ENCODE results near the gene SYNGR1.

The SYNGR1 gene

DNA sequence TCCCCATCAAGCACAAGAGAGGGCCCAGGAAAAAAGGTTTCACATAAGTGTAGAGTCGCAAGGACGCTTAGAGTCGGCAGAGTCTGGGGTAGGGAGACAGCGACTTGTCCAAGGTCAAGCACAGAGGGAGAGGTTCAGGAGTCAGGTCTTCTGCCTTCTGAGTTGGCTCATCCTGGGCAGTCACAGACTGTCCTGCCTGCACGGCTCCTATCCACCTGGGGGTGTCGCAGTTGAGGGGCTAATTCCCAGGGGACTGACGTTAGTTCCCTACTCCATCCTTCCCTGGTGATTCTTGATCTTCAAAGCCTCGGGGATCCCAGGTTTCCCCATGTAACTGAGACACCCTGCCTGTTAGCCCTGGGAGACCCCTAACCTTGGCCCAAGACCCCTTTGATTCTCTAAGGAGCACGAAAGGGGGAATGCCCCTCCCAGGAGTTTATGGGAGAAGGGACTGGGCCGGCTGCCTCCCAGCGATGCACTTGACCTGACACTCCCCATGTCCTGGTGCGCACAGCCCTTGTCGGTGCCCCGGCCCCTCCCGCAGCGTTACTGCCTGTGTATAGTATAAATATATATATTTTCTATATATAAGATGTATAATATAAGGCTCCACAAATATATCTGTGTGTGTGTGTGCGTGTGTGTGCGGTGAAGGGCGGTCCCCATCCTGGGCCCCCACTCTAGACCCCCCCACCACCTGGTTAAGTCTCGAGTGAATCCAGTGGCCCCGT lies 35.1 kb downstream of the SYNGR1 start:
- no peaks in the 10 kb centered on the region for H3K36me3 ChIP-seq (replicated peaks; ENCODE audit: low read depth, low read length)
- H3K4me1 ChIP-seq (ENCODE audit: low read length), result peaks cover 19% of the 10 kb centered on the region
- TF ChIP-seq EZH2phosphoT487 (IDR thresholded peaks at IDR 0.05; ENCODE audit: low read depth), result no peak
- peak; percentile 44 for TF ChIP-seq CTCF (IDR thresholded peaks at IDR 0.05; ENCODE audit: low read depth, low read length)
- H3K27ac ChIP-seq (ENCODE audit: low read length), result no peak overlapping the region
- no peaks in the 10 kb centered on the region for H3K9me3 ChIP-seq (ENCODE audit: insufficient read depth, low read length)
- no peak overlapping the region for H3K9ac ChIP-seq (ENCODE audit: low read length)
- H3K4me2 ChIP-seq (ENCODE audit: low read length), result no peak overlapping the region
- no peaks in the 10 kb centered on the region for H4K20me1 ChIP-seq (ENCODE audit: insufficient read depth, low read length)
- no peaks in the 10 kb centered on the region for H3K27me3 ChIP-seq (ENCODE audit: low read depth, low read length)
- no peak overlapping the region for H2AFZ ChIP-seq (ENCODE audit: low read depth, low read length)
- no peak overlapping the region for H3K4me3 ChIP-seq (ENCODE audit: low read length)
- H3K79me2 ChIP-seq (ENCODE audit: low read length), result no peaks in the 10 kb centered on the region

DNA sequence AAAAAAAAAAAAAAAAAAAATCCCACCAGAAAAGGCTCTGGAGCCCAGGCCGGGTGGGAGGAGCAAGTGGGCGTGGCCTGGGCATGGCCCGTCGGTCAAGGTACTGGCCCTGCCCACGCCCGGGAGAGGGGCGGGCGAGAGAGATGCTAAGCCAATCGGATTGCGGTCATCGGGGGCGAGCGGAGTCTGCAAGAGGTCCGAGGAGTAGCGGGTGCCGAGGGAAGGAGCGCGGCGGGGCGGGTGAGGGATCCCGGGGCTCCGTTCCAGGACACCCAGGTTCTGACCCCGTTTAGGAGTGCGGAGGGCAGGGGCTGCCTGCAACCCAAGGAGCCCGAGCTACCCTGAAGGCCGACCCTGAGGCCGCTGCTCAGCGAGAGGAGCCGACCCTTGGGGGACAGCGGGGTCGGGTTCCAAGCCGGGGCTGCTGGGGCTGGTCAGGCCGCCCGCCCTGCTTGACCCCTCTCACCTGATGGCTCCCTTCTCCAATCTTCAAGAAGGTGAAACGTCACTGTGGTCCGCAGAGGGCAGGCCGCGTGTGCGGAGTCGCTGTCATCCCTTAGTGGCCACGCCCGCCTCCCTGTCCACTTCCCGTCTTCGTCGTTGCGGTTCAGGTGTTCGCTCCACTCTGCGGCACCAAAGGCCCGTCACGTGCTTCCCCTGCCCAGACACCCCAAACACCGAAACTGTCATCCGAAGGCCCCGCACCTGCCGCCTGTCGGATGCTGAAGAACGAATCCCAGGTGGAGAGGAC lies 38.6 kb downstream of the SYNGR1 start:
- Histone ChIP-seq H2AFZ (ENCODE audit: low read depth, low read length) (peak overlapping the region; percentile 55), H3K4me2 (ENCODE audit: low read length) (peak overlapping the region; percentile 69), H3K36me3 (replicated peaks; ENCODE audit: low read depth, low read length) (no peaks in the 10 kb centered on the region), H3K27ac (ENCODE audit: low read length) (no peak overlapping the region), H3K4me1 (ENCODE audit: low read length) (peaks cover 7% of the 10 kb centered on the region; the same call in 1 of the 2 replicates), H3K9ac (ENCODE audit: low read length) (peak overlapping the region; percentile 46), H3K9me3 (ENCODE audit: insufficient read depth, low read length) (no peaks in the 10 kb centered on the region), H4K20me1 (ENCODE audit: insufficient read depth, low read length) (no peaks in the 10 kb centered on the region), H3K27me3 (ENCODE audit: low read depth, low read length) (no peaks in the 10 kb centered on the region), H3K79me2 (ENCODE audit: low read length) (no peaks in the 10 kb centered on the region), H3K4me3 (ENCODE audit: low read length) (peak overlapping the region; percentile 73)
- TF ChIP-seq CTCF (IDR thresholded peaks at IDR 0.05; ENCODE audit: low read depth, low read length) (no peak), EZH2phosphoT487 (IDR thresholded peaks at IDR 0.05; ENCODE audit: low read depth) (no peak)

- no peak overlapping the region for H2AFZ ChIP-seq (ENCODE audit: low read depth, low read length)
- no peak overlapping the region for H3K4me2 ChIP-seq (ENCODE audit: low read length)
Observed at GRCh38 chr22:39389420-39389819, 39.6 kb downstream of the SYNGR1 start.

DNA sequence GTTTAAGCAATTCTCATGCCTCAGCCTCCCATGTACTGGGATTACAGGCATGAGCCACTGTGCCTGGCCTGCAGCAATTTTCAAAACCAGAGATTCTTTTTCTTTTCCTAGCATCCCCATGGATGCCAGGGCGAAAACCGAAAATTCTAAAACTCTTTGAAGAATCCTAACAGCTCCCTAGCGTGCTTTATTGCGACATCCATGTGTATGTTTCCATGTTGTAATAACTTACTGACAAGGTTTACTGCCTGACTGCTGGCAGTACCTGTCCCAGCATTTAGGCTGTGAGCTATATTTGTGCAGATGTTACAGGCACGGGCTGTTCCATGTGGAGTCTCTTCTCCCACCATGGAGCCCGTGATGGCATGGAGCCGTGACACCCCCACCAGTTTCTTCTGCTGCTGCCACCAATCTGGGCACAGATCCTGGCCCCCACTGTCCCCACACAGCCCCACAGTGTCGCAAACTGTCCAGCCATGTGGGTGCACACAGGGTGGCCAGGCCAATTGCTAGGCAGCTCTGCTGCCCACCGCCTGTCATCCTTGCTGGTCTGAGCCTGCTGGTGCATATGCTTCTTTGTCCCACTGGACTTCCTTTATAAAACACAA lies 42.7 kb downstream of the SYNGR1 start:
- Histone ChIP-seq H3K27ac (ENCODE audit: low read length) (no peak overlapping the region), H3K4me2 (ENCODE audit: low read length) (no peak overlapping the region), H3K9ac (ENCODE audit: low read length) (no peak overlapping the region), H4K20me1 (ENCODE audit: insufficient read depth, low read length) (no peaks in the 10 kb centered on the region), H3K4me3 (ENCODE audit: low read length) (no peak overlapping the region), H3K27me3 (ENCODE audit: low read depth, low read length) (no peaks in the 10 kb centered on the region), H3K4me1 (ENCODE audit: low read length) (peaks cover 7% of the 10 kb centered on the region; the same call in 1 of the 2 replicates), H3K9me3 (ENCODE audit: insufficient read depth, low read length) (no peaks in the 10 kb centered on the region), H3K79me2 (ENCODE audit: low read length) (no peaks in the 10 kb centered on the region), H3K36me3 (replicated peaks; ENCODE audit: low read depth, low read length) (no peaks in the 10 kb centered on the region), H2AFZ (ENCODE audit: low read depth, low read length) (no peak overlapping the region)
- TF ChIP-seq CTCF (IDR thresholded peaks at IDR 0.05; ENCODE audit: low read depth, low read length), result no peak
- TF ChIP-seq EZH2phosphoT487 (IDR thresholded peaks at IDR 0.05; ENCODE audit: low read depth), result no peak

More at GRCh38 chr22:39389420-39389819, 39.6 kb downstream of the SYNGR1 start:
- Histone ChIP-seq H3K79me2 (ENCODE audit: low read length) (no peaks in the 10 kb centered on the region), H3K27me3 (ENCODE audit: low read depth, low read length) (no peaks in the 10 kb centered on the region), H3K9me3 (ENCODE audit: insufficient read depth, low read length) (no peaks in the 10 kb centered on the region), H3K27ac (ENCODE audit: low read length) (no peak overlapping the region), H3K4me3 (ENCODE audit: low read length) (no peak overlapping the region), H3K4me1 (ENCODE audit: low read length) (peaks cover 7% of the 10 kb centered on the region; the same call in 1 of the 2 replicates), H4K20me1 (ENCODE audit: insufficient read depth, low read length) (no peaks in the 10 kb centered on the region), H3K9ac (ENCODE audit: low read length) (no peak overlapping the region), H3K36me3 (replicated peaks; ENCODE audit: low read depth, low read length) (no peaks in the 10 kb centered on the region)
- TF ChIP-seq EZH2phosphoT487 (IDR thresholded peaks at IDR 0.05; ENCODE audit: low read depth), result no peak

Measured in OCI-LY3 (cell line).